Liver (tissue), 9 donors: ENCODE data around the gene BNC2. TPM values are rescaled to one million over a fixed set of nuclear protein-coding genes. Genes with fewer than 3 reads are reported as not detected.

ENCODE experiments used
- DNase-seq: peaks from one replicate; pipeline ENCODE4 v3.0.0-alpha.2; 2017; ENCODE audit warnings: low spot score
- H3K27ac ChIP-seq, 2 donors: one replicate each; pipeline ENCODE4 v1.7.0; 2013; ENCODE audit warnings: inconsistent platforms in 2 of 2, low read length in 2 of 2, control low read depth in 1 of 2, low read depth in 1 of 2, mild to moderate bottlenecking in 1 of 2
- H3K27me3 ChIP-seq, 4 donors: one replicate each; pipeline versions ENCODE4 v1.6.1 to v1.7.0; 2013; ENCODE audit warnings: low read length in 3 of 4, inconsistent platforms in 1 of 4, mild to moderate bottlenecking in 1 of 4, moderate library complexity in 1 of 4; ENCODE audit not compliant: control insufficient read depth in 4 of 4, insufficient read depth in 4 of 4
- H3K36me3 ChIP-seq, 4 donors: one replicate each; pipeline versions ENCODE4 v1.6.1 to v1.7.0; 2013; ENCODE audit warnings: low read length in 3 of 4, mild to moderate bottlenecking in 3 of 4, low read depth in 1 of 4, moderate library complexity in 1 of 4; ENCODE audit not compliant: control insufficient read depth in 4 of 4, insufficient read depth in 3 of 4
- H3K4me1 ChIP-seq, 4 donors: one replicate each; pipeline versions ENCODE4 v1.6.1 to v1.7.0; 2013; ENCODE audit warnings: low read length in 3 of 4, mild to moderate bottlenecking in 3 of 4, moderate library complexity in 1 of 4; ENCODE audit not compliant: control insufficient read depth in 4 of 4, insufficient read depth in 4 of 4
- H3K4me3 ChIP-seq, 3 donors: one replicate each; pipeline versions ENCODE4 v1.6.1 to v1.7.0; 2013; ENCODE audit warnings: low read length in 3 of 3, control low read depth in 1 of 3, low read depth in 1 of 3, mild to moderate bottlenecking in 1 of 3
- H3K9ac ChIP-seq, 2 donors: one replicate each; pipeline ENCODE4 v1.7.0; 2013; ENCODE audit warnings: low read length in 2 of 2, mild to moderate bottlenecking in 2 of 2, moderate library complexity in 2 of 2, control low read depth in 1 of 2, low read depth in 1 of 2
- H3K9me3 ChIP-seq, 4 donors: one replicate each; pipeline versions ENCODE4 v1.6.1 to v1.7.0; 2013; ENCODE audit warnings: low read length in 3 of 4; ENCODE audit not compliant: control insufficient read depth in 4 of 4
- CTCF ChIP-seq: fragments of 150-350 bp; IDR thresholded peaks from 2 replicates; pipeline ENCODE4 v1.5.1; 2017; ENCODE audit warnings: improper control_type of control experiment, low read depth, low read length; ENCODE audit not compliant: missing input control
- EGR1 ChIP-seq, 2 donors: IDR thresholded peaks; 2 replicates each; pipeline ENCODE4 v1.6.1; 2016 to 2018; ENCODE audit warnings: antibody characterized with exemption in 2 of 2, low read depth in 2 of 2
- FOXA1 ChIP-seq: IDR thresholded peaks from 2 replicates; pipeline ENCODE4 v1.6.1; 2016; ENCODE audit warnings: antibody characterized with exemption
- FOXA2 ChIP-seq: IDR thresholded peaks from 2 replicates; pipeline ENCODE4 v1.6.1; 2016; ENCODE audit warnings: antibody characterized with exemption
- GABPA ChIP-seq, 2 donors: IDR thresholded peaks in 1 of 2; conservative IDR thresholded peaks in 1 of 2; 2 replicates each; pipeline ENCODE4 v1.6.1; 2016; ENCODE audit warnings: antibody characterized with exemption in 2 of 2, mild to moderate bottlenecking in 1 of 2, moderate library complexity in 1 of 2
- HNF4A ChIP-seq, 2 donors: conservative IDR thresholded peaks; 2 replicates each; pipeline ENCODE4 v1.6.1; 2016; ENCODE audit warnings: antibody characterized with exemption in 2 of 2, mild to moderate bottlenecking in 2 of 2
- HNF4G ChIP-seq: IDR thresholded peaks from 2 replicates; pipeline ENCODE4 v1.6.1; 2016; ENCODE audit warnings: antibody characterized with exemption
- JUND ChIP-seq, 2 donors: IDR thresholded peaks; 2 replicates each; pipeline ENCODE4 v1.6.1; 2016; ENCODE audit warnings: antibody characterized with exemption in 2 of 2
- NR2F2 ChIP-seq: IDR thresholded peaks from 2 replicates; pipeline ENCODE4 v1.6.1; 2016; ENCODE audit warnings: antibody characterized with exemption
- RAD21 ChIP-seq, 2 donors: IDR thresholded peaks; 2 replicates each; pipeline ENCODE4 v1.6.1; 2016; ENCODE audit warnings: antibody characterized with exemption in 2 of 2, mild to moderate bottlenecking in 2 of 2
- REST ChIP-seq: IDR thresholded peaks from 2 replicates; pipeline ENCODE4 v1.6.1; 2016; ENCODE audit warnings: antibody characterized with exemption, mild to moderate bottlenecking
- RXRA ChIP-seq, 2 donors: IDR thresholded peaks; 2 replicates each; pipeline ENCODE4 v1.6.1; 2017 to 2018; ENCODE audit warnings: antibody characterized with exemption in 2 of 2, mild to moderate bottlenecking in 1 of 2
- SP1 ChIP-seq: IDR thresholded peaks from 2 replicates; pipeline ENCODE4 v1.6.1; 2018; ENCODE audit warnings: antibody characterized with exemption, mild to moderate bottlenecking
- TAF1 ChIP-seq: conservative IDR thresholded peaks from 2 replicates; pipeline ENCODE4 v1.6.1; 2016; ENCODE audit warnings: antibody characterized with exemption, mild to moderate bottlenecking
- YY1 ChIP-seq: IDR thresholded peaks from 2 replicates; pipeline ENCODE4 v1.6.1; 2016; ENCODE audit warnings: antibody characterized with exemption, mild to moderate bottlenecking
- WGBS: extraction: QIAGEN DNeasy Blood & Tissue Kit; methylation state at CpG from one replicate; pipeline ENCODE4 v1.1.7; 2013; 5-methylcytosine and 5-hydroxymethylcytosine counted together
- polyA plus RNA-seq, 2 donors: library from polyadenylated mRNA; stranded (reverse) in 1 of 2; unstranded in 1 of 2; fragments of 200-250 nt in 1 of 2; fragments of >200 nt in 1 of 2; fragmentation: Nextera tagmentation in 1 of 2; extraction: Ambion mirVana in 1 of 2; gene quantifications; one replicate each; pipeline versions ENCODE4 v1.2.1 to v1.2.3, GENCODE V29; 2013 to 2015
- total RNA-seq, 2 donors: library from RNA; depleted of rRNA; stranded (reverse); fragments of >200 nt; gene quantifications; one replicate each; pipeline ENCODE4 v1.2.3, GENCODE V29; 2014
- TF ChIP-seq, protein P1 (sequence below): IDR thresholded peaks from 2 replicates; pipeline ENCODE4 v1.6.1; 2016; ENCODE audit warnings: antibody characterized with exemption
- TF ChIP-seq, protein P2 (sequence below): IDR thresholded peaks from 2 replicates; pipeline ENCODE4 v1.6.1; 2016; ENCODE audit warnings: antibody characterized with exemption
- TF ChIP-seq, protein P3 (sequence below): IDR thresholded peaks from 2 replicates; pipeline ENCODE4 v1.6.1; 2016; ENCODE audit warnings: antibody characterized with exemption
- donor health status: healthy.
- donor health status: healthy.
- donor health status: healthy.
- donor health status: healthy.
- donor health status: healthy.

The BNC2 gene
- total and polyA plus RNA-seq, 4 donors, result 0.07 to 0.67 (median 0.08) TPM

- Histone ChIP-seq H3K27ac (no peak overlapping the region), H3K4me1 (no peaks in the 10 kb centered on the region), H3K9me3 (no peaks in the 10 kb centered on the region), H3K9ac (no peak overlapping the region), H3K4me3 (no peak overlapping the region), H3K36me3 (no peaks in the 10 kb centered on the region), H3K27me3 (no peaks in the 10 kb centered on the region)
- no peak for DNase-seq
- WGBS, result 86% methylated on average over 6 of the region's 6 CpGs
- no peak for TF ChIP-seq CTCF
- TF ChIP-seq RXRA (IDR thresholded peaks at IDR 0.05), result no peak
- TF ChIP-seq GABPA (IDR thresholded peaks at IDR 0.05 in 1 of 2, conservative IDR thresholded peaks at IDR 0.05 in 1 of 2), result no peak
- TF ChIP-seq SP1, result no peak
- no peak for TF ChIP-seq HNF4G
- TF ChIP-seq FOXA1, result no peak
- no peak for TF ChIP-seq JUND (IDR thresholded peaks at IDR 0.05)
- no peak for TF ChIP-seq FOXA2
- no peak for TF ChIP-seq TAF1
- TF ChIP-seq HNF4A (conservative IDR thresholded peaks at IDR 0.05), result no peak
- TF ChIP-seq YY1, result no peak
- TF ChIP-seq, protein P1, sequence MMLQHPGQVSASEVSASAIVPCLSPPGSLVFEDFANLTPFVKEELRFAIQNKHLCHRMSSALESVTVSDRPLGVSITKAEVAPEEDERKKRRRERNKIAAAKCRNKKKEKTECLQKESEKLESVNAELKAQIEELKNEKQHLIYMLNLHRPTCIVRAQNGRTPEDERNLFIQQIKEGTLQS, result no peak
- TF ChIP-seq EGR1 (IDR thresholded peaks at IDR 0.05; ENCODE audit: low read depth in 2 of 2), result no peak
- no peak for TF ChIP-seq REST
- TF ChIP-seq NR2F2, result no peak
- TF ChIP-seq, protein P2, sequence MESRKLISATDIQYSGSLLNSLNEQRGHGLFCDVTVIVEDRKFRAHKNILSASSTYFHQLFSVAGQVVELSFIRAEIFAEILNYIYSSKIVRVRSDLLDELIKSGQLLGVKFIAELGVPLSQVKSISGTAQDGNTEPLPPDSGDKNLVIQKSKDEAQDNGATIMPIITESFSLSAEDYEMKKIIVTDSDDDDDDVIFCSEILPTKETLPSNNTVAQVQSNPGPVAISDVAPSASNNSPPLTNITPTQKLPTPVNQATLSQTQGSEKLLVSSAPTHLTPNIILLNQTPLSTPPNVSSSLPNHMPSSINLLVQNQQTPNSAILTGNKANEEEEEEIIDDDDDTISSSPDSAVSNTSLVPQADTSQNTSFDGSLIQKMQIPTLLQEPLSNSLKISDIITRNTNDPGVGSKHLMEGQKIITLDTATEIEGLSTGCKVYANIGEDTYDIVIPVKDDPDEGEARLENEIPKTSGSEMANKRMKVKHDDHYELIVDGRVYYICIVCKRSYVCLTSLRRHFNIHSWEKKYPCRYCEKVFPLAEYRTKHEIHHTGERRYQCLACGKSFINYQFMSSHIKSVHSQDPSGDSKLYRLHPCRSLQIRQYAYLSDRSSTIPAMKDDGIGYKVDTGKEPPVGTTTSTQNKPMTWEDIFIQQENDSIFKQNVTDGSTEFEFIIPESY, result no peak
- TF ChIP-seq RAD21 (IDR thresholded peaks at IDR 0.05), result no peak
- TF ChIP-seq, protein P3, sequence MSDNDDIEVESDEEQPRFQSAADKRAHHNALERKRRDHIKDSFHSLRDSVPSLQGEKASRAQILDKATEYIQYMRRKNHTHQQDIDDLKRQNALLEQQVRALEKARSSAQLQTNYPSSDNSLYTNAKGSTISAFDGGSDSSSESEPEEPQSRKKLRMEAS, result no peak
These were observed 411.6 kb downstream of the BNC2 start for GRCh38 chr9:16458696-16459420.
